ENCODE results near the gene TK2.

GRCh38 chr16:66481943-66482390 lies 68.0 kb downstream of the TK2 start:
- TF ChIP-seq CTCF (IDR thresholded peaks at IDR 0.05; ENCODE audit: low read depth, low read length, poor library complexity, severe bottlenecking) (no peak), EZH2phosphoT487 (IDR thresholded peaks at IDR 0.05; ENCODE audit: borderline replicate concordance, low read length) (no peak)

All from DOHH2 (cell line).